A673 (cell line): Measurements from ENCODE around the gene ABCC9. TPM values are rescaled to one million over a fixed set of nuclear protein-coding genes. Genes with fewer than 3 reads are reported as not detected.

Experiments
- BruUV-seq: library from RNA; stranded (reverse); fragments of 400-500 nt; replicated peaks from 2 replicates; lab custom pipeline; 2021; lab: Mats Ljungman, UMichigan
- CTCF ChIA-PET: fragments of 300-600 bp; sonication (Branson Sonifier 250); formaldehyde crosslinking; loops from one replicate; lab custom pipeline; 2022; ENCODE audit warnings: antibody characterized with exemption; lab: Charles Lee
- POLR2A ChIA-PET: fragments of 300-600 bp; sonication (Branson Sonifier 250); formaldehyde crosslinking; loops from one replicate; lab custom pipeline; 2022; ENCODE audit warnings: antibody characterized with exemption; ENCODE audit not compliant: low non-redundant PET; lab: Charles Lee
- DNase-seq: peaks from one replicate; pipeline ENCODE4 v3.0.0-alpha.2; 2015; ENCODE audit warnings: low spot score
- H3K27ac ChIP-seq: fragments of 200-600 bp; sonication (generic); 2 replicates; pipeline ENCODE4 v1.5.1; 2016; ENCODE audit warnings: mixed run types, low read depth, mild to moderate bottlenecking, mixed read lengths, antibody characterized with exemption, low read length; ENCODE audit not compliant: poor library complexity, severe bottlenecking
- H3K27me3 ChIP-seq: fragments of 200-600 bp; sonication (generic); replicated peaks from 2 replicates; pipeline ENCODE4 v1.6.1; 2017; ENCODE audit warnings: mixed run types, low read depth, mild to moderate bottlenecking, mixed read lengths, antibody characterized with exemption, low read length; ENCODE audit not compliant: insufficient read depth, poor library complexity
- H3K36me3 ChIP-seq: fragments of 200-600 bp; sonication (generic); 2 replicates; pipeline ENCODE4 v1.6.1; 2016; ENCODE audit warnings: mixed run types, mild to moderate bottlenecking, mixed read lengths, antibody characterized with exemption, low read length; ENCODE audit not compliant: insufficient read depth, poor library complexity, severe bottlenecking
- H3K4me1 ChIP-seq: fragments of 200-600 bp; sonication (generic); 2 replicates; pipeline ENCODE4 v1.6.1; 2017; ENCODE audit warnings: mixed run types, mild to moderate bottlenecking, mixed read lengths, antibody characterized with exemption, low read length; ENCODE audit not compliant: insufficient read depth, poor library complexity, severe bottlenecking
- H3K4me3 ChIP-seq: fragments of 200-600 bp; sonication (generic); 2 replicates; pipeline ENCODE4 v1.5.1; 2016; ENCODE audit warnings: low read depth, mixed run types, mild to moderate bottlenecking, mixed read lengths, low read length; ENCODE audit not compliant: poor library complexity, severe bottlenecking
- H3K9me3 ChIP-seq: fragments of 200-600 bp; sonication (generic); 2 replicates; pipeline ENCODE4 v1.6.1; 2016; ENCODE audit warnings: mixed run types, low read depth, mild to moderate bottlenecking, mixed read lengths, antibody characterized with exemption, low read length; ENCODE audit not compliant: poor library complexity, severe bottlenecking
- CTCF ChIP-seq: fragments of 300-800, 200-600 bp; sonication (generic); conservative IDR thresholded peaks from 2 replicates; pipeline ENCODE4 v1.5.1; 2017; ENCODE audit warnings: low read depth, mild to moderate bottlenecking, antibody characterized with exemption, low read length, moderate library complexity, mixed read lengths
- EZH2 ChIP-seq: fragments of 200-600 bp; sonication (generic); IDR thresholded peaks from 2 replicates; pipeline ENCODE4 v1.6.1; 2017; ENCODE audit warnings: borderline replicate concordance, low read depth, mild to moderate bottlenecking, mixed read lengths, antibody characterized with exemption, low read length; ENCODE audit not compliant: poor library complexity, severe bottlenecking
- intact Hi-C: fragments of 100-400 bp; cut with micrococcal nuclease; formaldehyde crosslinking; loops from one replicate; pipeline ENCODE4 v1.10.0; 2022; ENCODE audit not compliant: unreplicated experiment
- total RNA-seq: library from RNA; stranded (reverse); gene quantifications from 2 replicates; pipeline ENCODE4 v1.2.3, GENCODE V29; 2021

The ABCC9 gene
- total RNA-seq, 1 experiment from 2014 or later: not detected

- Histone ChIP-seq H3K9me3 (no peaks in the 10 kb centered on the region), H3K27ac (no peak overlapping the region), H3K4me1 (no peaks in the 10 kb centered on the region), H3K36me3 (no peaks in the 10 kb centered on the region), H3K4me3 (no peak overlapping the region), H3K27me3 (peaks cover 15% of the 10 kb centered on the region)
- intact Hi-C loops: no loop called here
- no TSS peak for BruUV-seq
- no peak for DNase-seq
- TF ChIP-seq EZH2 (no peak), CTCF (no peak)
- POLR2A ChIA-PET: no interaction called here
- CTCF ChIA-PET: no interaction called here
Observed at GRCh38 chr12:21819678-21820077, 121.5 kb downstream of the ABCC9 start.

- BruUV-seq: no TSS peak
- H3K9me3 ChIP-seq: no peaks in the 10 kb centered on the region
- DNase-seq: no peak
- TF ChIP-seq EZH2 (no peak), CTCF (no peak)
- no peaks in the 10 kb centered on the region for H3K4me1 ChIP-seq
- H3K4me3 ChIP-seq: no peak overlapping the region
- peaks cover 15% of the 10 kb centered on the region for H3K27me3 ChIP-seq
- CTCF ChIA-PET: no interaction called here
- H3K36me3 ChIP-seq: no peaks in the 10 kb centered on the region
- H3K27ac ChIP-seq: no peak overlapping the region
- intact Hi-C loops: no loop called here
- POLR2A ChIA-PET: no interaction called here
Observed at GRCh38 chr12:21819236-21819635, 122.0 kb downstream of the ABCC9 start.

- intact Hi-C loops: no loop called here
- POLR2A ChIA-PET: no interaction called here
- CTCF ChIA-PET: no interaction called here
- Histone ChIP-seq H3K36me3 (no peaks in the 10 kb centered on the region), H3K9me3 (no peaks in the 10 kb centered on the region), H3K27ac (no peak overlapping the region), H3K4me3 (no peak overlapping the region), H3K4me1 (no peaks in the 10 kb centered on the region), H3K27me3 (peaks cover 14% of the 10 kb centered on the region)
- BruUV-seq: no TSS peak
- TF ChIP-seq CTCF (no peak), EZH2 (no peak)
- DNase-seq: no peak
Observed at GRCh38 chr12:21818627-21819026, 122.6 kb downstream of the ABCC9 start.
